K562 (cell line): Measurements from ENCODE around the gene NCMAP. TPM values are rescaled to one million over a fixed set of nuclear protein-coding genes. Genes with fewer than 3 reads are reported as not detected.
A peak's percentile ranks its signal among the peaks of the same experiment; 100 is the strongest.

Experiments
- ATAC-seq: fragments of 200-7000 bp; cut with Tn5 transposase; 3 replicates; pipeline ENCODE4 v1.9.1; 2020; ENCODE audit warnings: moderate library complexity
- BruUV-seq: library from RNA; stranded (reverse); fragments of 400-500 nt; replicated peaks from 2 replicates; lab custom pipeline; 2021; lab: Mats Ljungman, UMichigan
- CTCF ChIA-PET: fragments of 300-600 bp; formaldehyde crosslinking; extraction: SDS; loops from one replicate; lab custom pipeline; 2021; ENCODE audit warnings: low intra/inter-chr PET ratio; lab: Yijun Ruan, JAX
- POLR2A ChIA-PET: fragments of 300-600, 350-650 bp; sonication (Branson Sonifier 250); formaldehyde crosslinking; extraction: SDS; loops from one replicate; lab custom pipeline; 2021; ENCODE audit warnings: antibody characterized with exemption, inconsistent platforms; lab: Yijun Ruan, JAX
- DNase-seq, 4 experiments: peaks; one replicate each; pipeline versions ENCODE4 v3.0.0 to v3.0.0-alpha.2; 2011 to 2018; ENCODE audit warnings: low spot score in 3 of 4, mixed read lengths in 3 of 4; ENCODE audit errors: extremely low read depth in 1 of 4
- FAIRE-seq: peaks from 2 replicates; lab custom pipeline; 2011; peaks lifted over from hg19 to GRCh38; lab: Jason Lieb, UNC
- H2AFZ ChIP-seq: 2 replicates; pipeline ENCODE4 v1.6.0; 2011; ENCODE audit warnings: low read depth, low read length, control low read depth, inconsistent platforms
- H3K27ac ChIP-seq: fragments of 200-600 bp; 3 replicates; pipeline ENCODE4 v1.8.0; 2011; ENCODE audit warnings: low read depth, mild to moderate bottlenecking, control low read depth, inconsistent platforms, low read length, moderate library complexity, mixed read lengths; ENCODE audit errors: extremely low read depth
- H3K27me3 ChIP-seq, 2 experiments: fragments of 300-600 bp in 1 of 2; 2 replicates in 1 of 2; 3 replicates in 1 of 2; pipeline versions ENCODE4 v1.6.0 to v1.8.0; 2011; ENCODE audit warnings: inconsistent platforms in 2 of 2, low read length in 2 of 2, mild to moderate bottlenecking in 1 of 2, mixed read lengths in 1 of 2, moderate library complexity in 1 of 2; ENCODE audit not compliant: control insufficient read depth in 2 of 2, insufficient read depth in 2 of 2
- H3K36me3 ChIP-seq: fragments of 300-600 bp; 3 replicates; pipeline ENCODE4 v1.8.0; 2011; ENCODE audit warnings: mild to moderate bottlenecking, low read length, inconsistent platforms; ENCODE audit not compliant: control insufficient read depth, insufficient read depth
- H3K4me1 ChIP-seq, 2 experiments: fragments of 200-600 bp in 1 of 2; replicated peaks in 1 of 2; 2 replicates in 1 of 2; 3 replicates in 1 of 2; pipeline versions ENCODE4 v1.5.1 to v1.8.0; 2011; ENCODE audit warnings: inconsistent platforms in 2 of 2, low read length in 2 of 2, mild to moderate bottlenecking in 1 of 2, mixed read lengths in 1 of 2, moderate library complexity in 1 of 2; ENCODE audit not compliant: control insufficient read depth in 2 of 2, insufficient read depth in 2 of 2
- H3K4me2 ChIP-seq: 2 replicates; pipeline ENCODE4 v1.6.1; 2011; ENCODE audit warnings: low read length, control low read depth, inconsistent platforms, mixed read lengths; ENCODE audit not compliant: insufficient read depth
- H3K4me3 ChIP-seq: fragments of 200-600 bp; sonication (generic), shearing (Covaris generic); 2 replicates; pipeline ENCODE4 v1.5.1; 2016; ENCODE audit warnings: control low read depth, inconsistent platforms
- H3K79me2 ChIP-seq: fragments of 200-600 bp; 3 replicates; pipeline ENCODE4 v1.8.0; 2011; ENCODE audit warnings: low read length, inconsistent platforms; ENCODE audit not compliant: control insufficient read depth, insufficient read depth
- H3K9ac ChIP-seq, 2 experiments: 2 replicates each; pipeline versions ENCODE4 v1.6.0 to v1.6.1; 2011; ENCODE audit warnings: low read depth in 2 of 2, low read length in 2 of 2, control low read depth in 1 of 2, inconsistent platforms in 1 of 2, mild to moderate bottlenecking in 1 of 2, mixed read lengths in 1 of 2; ENCODE audit not compliant: insufficient read depth in 1 of 2
- H3K9me1 ChIP-seq: one replicate; pipeline ENCODE4 v1.6.0; 2011; ENCODE audit warnings: inconsistent platforms, mild to moderate bottlenecking, low read length, moderate library complexity; ENCODE audit not compliant: control insufficient read depth, insufficient read depth
- H3K9me3 ChIP-seq: replicated peaks from 2 replicates; pipeline ENCODE4 v1.5.1; 2011; ENCODE audit warnings: low read depth, low read length, inconsistent platforms; ENCODE audit not compliant: control insufficient read depth, insufficient read depth
- H4K20me1 ChIP-seq: replicated peaks from 2 replicates; pipeline ENCODE4 v1.6.1; 2011; ENCODE audit warnings: low read length, inconsistent platforms, mixed read lengths; ENCODE audit not compliant: control insufficient read depth, insufficient read depth
- BRCA1 ChIP-seq, 2 experiments: fragments of 450-650 bp in 1 of 2; sonication (generic) in 1 of 2; formaldehyde crosslinking in 1 of 2; IDR thresholded peaks; 2 replicates each; pipeline versions ENCODE4 v1.5.0 to v1.6.1; 2017 to 2020; ENCODE audit warnings: mild to moderate bottlenecking in 1 of 2, missing genetic modification reagents in 1 of 2
- CBFA2T3 ChIP-seq: fragments of 450-650 bp; IDR thresholded peaks from 2 replicates; pipeline ENCODE4 v1.6.1; 2017
- CCNT2 ChIP-seq: IDR thresholded peaks from 2 replicates; pipeline ENCODE4 v1.6.1; 2011; ENCODE audit warnings: borderline replicate concordance, low read depth, mild to moderate bottlenecking, moderate library complexity, mixed read lengths, low read length; ENCODE audit not compliant: insufficient read length; ENCODE audit errors: extremely low read depth
- CHD4 ChIP-seq: fragments of 200-600 bp; sonication (generic); IDR thresholded peaks from 3 replicates; pipeline ENCODE4 v1.6.1; 2012; ENCODE audit warnings: low read depth, mild to moderate bottlenecking, mixed read lengths, low read length, inconsistent platforms; ENCODE audit not compliant: insufficient read depth, insufficient replicate concordance, poor library complexity, severe bottlenecking
- EGR1 ChIP-seq: fragments of 450-650 bp; conservative IDR thresholded peaks from 2 replicates; pipeline ENCODE4 v1.6.1; 2017; ENCODE audit warnings: mild to moderate bottlenecking
- FOXP1 ChIP-seq: sonication (generic); formaldehyde crosslinking; IDR thresholded peaks from 2 replicates; pipeline ENCODE4 v1.8.0; 2022; ENCODE audit warnings: mild to moderate bottlenecking, missing genetic modification reagents
- HNRNPLL ChIP-seq: fragments of 200-400 bp; formaldehyde crosslinking; IDR thresholded peaks from 2 replicates; pipeline ENCODE4 v1.6.1; 2017; ENCODE audit warnings: low read length, low read depth, mild to moderate bottlenecking; ENCODE audit not compliant: poor library complexity, severe bottlenecking
- POLR2AphosphoS5 ChIP-seq: IDR thresholded peaks from 2 replicates; pipeline ENCODE4 v1.6.1; 2011; ENCODE audit warnings: mild to moderate bottlenecking, low read depth, low read length, moderate library complexity; ENCODE audit not compliant: control insufficient read depth, insufficient read depth
- RB1 ChIP-seq: fragments of 450-650 bp; IDR thresholded peaks from 2 replicates; pipeline ENCODE4 v1.6.1; 2017; ENCODE audit warnings: low read depth, mild to moderate bottlenecking
- TCF3 ChIP-seq: sonication (generic); formaldehyde crosslinking; IDR thresholded peaks from 2 replicates; pipeline ENCODE4 v1.4.0; 2020; ENCODE audit warnings: mild to moderate bottlenecking, missing genetic modification reagents
- TEAD4 ChIP-seq, 2 experiments: sonication (generic) in 1 of 2; formaldehyde crosslinking in 1 of 2; IDR thresholded peaks; 2 replicates each; pipeline versions ENCODE4 v1.6.1 to v1.8.0; 2012 to 2022; ENCODE audit warnings: borderline replicate concordance in 1 of 2, inconsistent platforms in 1 of 2, low read length in 1 of 2, mild to moderate bottlenecking in 1 of 2, missing genetic modification reagents in 1 of 2
- ZNF589 ChIP-seq: fragments of 200-800 bp; sonication (Bioruptor generic); IDR thresholded peaks from 2 replicates; pipeline ENCODE4 v1.6.1; 2016; ENCODE audit warnings: low read depth, missing genetic modification characterization, missing compliant biosample characterization
- WGBS: fragments of 100-300 bp; shearing (Covaris generic); methylation state at CpG from one replicate; pipeline ENCODE4 v1.1.6; 2016; ENCODE audit warnings: low coverage, mixed read lengths; ENCODE audit not compliant: insufficient coverage; ENCODE audit errors: missing lambda C conversion rate; 5-methylcytosine and 5-hydroxymethylcytosine counted together
- in situ Hi-C: fragments of 300-500 bp; cut with MboI; formaldehyde crosslinking; loops from 4 replicates; pipeline ENCODE4 v1.15.0; 2018; ENCODE audit warnings: inconsistent platforms, mixed read lengths
- intact Hi-C: fragments of 100-400 bp; cut with micrococcal nuclease; formaldehyde crosslinking; loops from 2 replicates; pipeline ENCODE4 v1.14.2; 2022
- polyA plus RNA-seq, 8 experiments: library from polyadenylated mRNA; depleted of rRNA in 4 of 8; stranded (reverse) in 5 of 8; unstranded in 3 of 8; fragments of >200 nt; fragmentation: Nextera tagmentation in 2 of 8; fragmentation: Illumina TruSeq in 1 of 8; extraction: Ambion mirVana in 2 of 8; extraction: Trizol in 1 of 8; gene quantifications; 2 replicates each; pipeline versions ENCODE4 v1.2.1 to v1.2.3, GENCODE V29; 2011 to 2014; ENCODE audit warnings: inconsistent platforms in 1 of 8, missing spikeins in 1 of 8
- total RNA-seq, 7 experiments: library from RNA; depleted of rRNA in 6 of 7; stranded (reverse); fragments of >200 nt in 6 of 7; fragmentation: Illumina TruSeq in 2 of 7; extraction: Trizol in 2 of 7; gene quantifications; 2 replicates each; pipeline versions ENCODE4 v1.2.1 to v1.2.3, GENCODE V29; 2011 to 2021; ENCODE audit warnings: low replicate concordance in 1 of 7
- TF ChIP-seq, protein P1 (sequence below): IDR thresholded peaks from 2 replicates; pipeline ENCODE4 v1.6.1; 2011; ENCODE audit warnings: borderline replicate concordance, low read depth, mild to moderate bottlenecking, moderate library complexity, low read length; ENCODE audit not compliant: insufficient read depth, poor library complexity, severe bottlenecking
- TF ChIP-seq, protein P2 (sequence below), 2 experiments: fragments of 450-650 bp; IDR thresholded peaks; 2 replicates each; pipeline ENCODE4 v1.6.1; 2018; ENCODE audit warnings: mild to moderate bottlenecking in 2 of 2, low read depth in 1 of 2; ENCODE audit not compliant: partially characterized antibody in 2 of 2

The NCMAP gene
- total and polyA plus RNA-seq, 9 of the 15 experiments (the other 6 are each of a cell fraction or from before 2014, with no cell fraction given), result 0.03 TPM; not detected in 8

DNA sequence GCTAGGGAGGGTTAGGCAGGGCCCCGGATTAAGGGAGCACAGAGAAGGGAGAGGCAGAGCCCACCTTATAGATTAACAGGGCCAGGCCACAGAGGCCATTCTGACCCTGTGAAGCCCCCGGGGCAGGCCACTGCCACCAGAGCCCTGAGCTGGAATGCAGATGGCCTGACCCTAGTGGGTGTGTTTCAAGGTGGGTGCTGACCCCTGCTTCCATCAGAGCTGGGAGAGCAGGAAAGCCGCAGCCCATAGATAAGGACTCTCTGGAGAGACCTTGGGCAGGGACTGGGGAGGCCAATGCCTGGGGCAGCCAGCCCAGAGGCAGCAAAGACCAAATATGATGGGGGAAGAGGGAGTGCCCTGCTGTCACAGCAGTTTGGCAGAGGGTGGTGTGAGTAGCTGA lies 35.9 kb downstream of the NCMAP start:
- Histone ChIP-seq H3K4me3 (no peak overlapping the region), H2AFZ (no peak overlapping the region), H3K9me3 (no peaks in the 10 kb centered on the region), H3K4me2 (peak overlapping the region; percentile 13; the same call in 1 of the 2 replicates), H3K79me2 (no peaks in the 10 kb centered on the region), H3K27ac (no peak overlapping the region), H3K36me3 (no peaks in the 10 kb centered on the region), H3K9ac (peak overlapping the region in 1 of 2 experiments; percentile 26; a peak in 2 of 4 replicates), H4K20me1 (0 out of 2 replicates have a peak, but pooled peaks cover 6% of the 10 kb centered on the region), H3K4me1 (peaks cover 9 to 10% of the 10 kb centered on the region in 2 experiments; a peak in 4 of 5 replicates), H3K9me1 (no peaks in the 10 kb centered on the region), H3K27me3 (peaks cover 12 to 33% of the 10 kb centered on the region in 2 experiments; a peak in 4 of 5 replicates)
- CTCF ChIA-PET, result no interaction called here
- in situ Hi-C loops, result no loop called here
- no TSS peak for BruUV-seq
- peak; percentile 83 for FAIRE-seq
- peak; percentile 63 for ATAC-seq
- WGBS, result 2% methylated on average over 3 of the region's 3 CpGs
- DNase-seq, result peak; percentile 60 to 76 (median 66)
- intact Hi-C loops, result loop anchor here (5.0 kb wide), 1 partner anchor 46 kb away; no protein-coding TSS in a partner anchor
- POLR2A ChIA-PET, result interaction anchor here (0.6 to 1.8 kb wide), 4 partner anchors 8 to 1216 kb away, joined by 3 to 5 read pairs (median 4); no protein-coding TSS in a partner anchor
- TF ChIP-seq CHD4 (no peak), EGR1 (0 out of 2 replicates have a peak, but pooled peaks have one; percentile 16), CBFA2T3 (peak; percentile 86), RB1 (no peak), HNRNPLL (no peak), POLR2AphosphoS5 (peak; percentile 37; the same call in 1 of the 2 replicates), TCF3 (CRISPR knock-in tag) (peak; percentile 80), TEAD4 (IDR thresholded peaks at IDR 0.05; ENCODE audit: low read length) (peak; percentile 72; the same call in 1 of the 2 replicates), TEAD4 (CRISPR knock-in tag; IDR thresholded peaks at IDR 0.05; ENCODE audit: borderline replicate concordance) (no peak), CCNT2 (no peak), BRCA1 (IDR thresholded peaks at IDR 0.05) (no peak), BRCA1 (CRISPR knock-in tag; IDR thresholded peaks at IDR 0.05) (no peak), ZNF589 (CRISPR knock-in tag) (0 out of 2 replicates have a peak, but pooled peaks have one; percentile 61), FOXP1 (no peak)
- TF ChIP-seq, protein P1, sequence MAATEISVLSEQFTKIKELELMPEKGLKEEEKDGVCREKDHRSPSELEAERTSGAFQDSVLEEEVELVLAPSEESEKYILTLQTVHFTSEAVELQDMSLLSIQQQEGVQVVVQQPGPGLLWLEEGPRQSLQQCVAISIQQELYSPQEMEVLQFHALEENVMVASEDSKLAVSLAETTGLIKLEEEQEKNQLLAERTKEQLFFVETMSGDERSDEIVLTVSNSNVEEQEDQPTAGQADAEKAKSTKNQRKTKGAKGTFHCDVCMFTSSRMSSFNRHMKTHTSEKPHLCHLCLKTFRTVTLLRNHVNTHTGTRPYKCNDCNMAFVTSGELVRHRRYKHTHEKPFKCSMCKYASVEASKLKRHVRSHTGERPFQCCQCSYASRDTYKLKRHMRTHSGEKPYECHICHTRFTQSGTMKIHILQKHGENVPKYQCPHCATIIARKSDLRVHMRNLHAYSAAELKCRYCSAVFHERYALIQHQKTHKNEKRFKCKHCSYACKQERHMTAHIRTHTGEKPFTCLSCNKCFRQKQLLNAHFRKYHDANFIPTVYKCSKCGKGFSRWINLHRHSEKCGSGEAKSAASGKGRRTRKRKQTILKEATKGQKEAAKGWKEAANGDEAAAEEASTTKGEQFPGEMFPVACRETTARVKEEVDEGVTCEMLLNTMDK, result no peak
- TF ChIP-seq, protein P2, sequence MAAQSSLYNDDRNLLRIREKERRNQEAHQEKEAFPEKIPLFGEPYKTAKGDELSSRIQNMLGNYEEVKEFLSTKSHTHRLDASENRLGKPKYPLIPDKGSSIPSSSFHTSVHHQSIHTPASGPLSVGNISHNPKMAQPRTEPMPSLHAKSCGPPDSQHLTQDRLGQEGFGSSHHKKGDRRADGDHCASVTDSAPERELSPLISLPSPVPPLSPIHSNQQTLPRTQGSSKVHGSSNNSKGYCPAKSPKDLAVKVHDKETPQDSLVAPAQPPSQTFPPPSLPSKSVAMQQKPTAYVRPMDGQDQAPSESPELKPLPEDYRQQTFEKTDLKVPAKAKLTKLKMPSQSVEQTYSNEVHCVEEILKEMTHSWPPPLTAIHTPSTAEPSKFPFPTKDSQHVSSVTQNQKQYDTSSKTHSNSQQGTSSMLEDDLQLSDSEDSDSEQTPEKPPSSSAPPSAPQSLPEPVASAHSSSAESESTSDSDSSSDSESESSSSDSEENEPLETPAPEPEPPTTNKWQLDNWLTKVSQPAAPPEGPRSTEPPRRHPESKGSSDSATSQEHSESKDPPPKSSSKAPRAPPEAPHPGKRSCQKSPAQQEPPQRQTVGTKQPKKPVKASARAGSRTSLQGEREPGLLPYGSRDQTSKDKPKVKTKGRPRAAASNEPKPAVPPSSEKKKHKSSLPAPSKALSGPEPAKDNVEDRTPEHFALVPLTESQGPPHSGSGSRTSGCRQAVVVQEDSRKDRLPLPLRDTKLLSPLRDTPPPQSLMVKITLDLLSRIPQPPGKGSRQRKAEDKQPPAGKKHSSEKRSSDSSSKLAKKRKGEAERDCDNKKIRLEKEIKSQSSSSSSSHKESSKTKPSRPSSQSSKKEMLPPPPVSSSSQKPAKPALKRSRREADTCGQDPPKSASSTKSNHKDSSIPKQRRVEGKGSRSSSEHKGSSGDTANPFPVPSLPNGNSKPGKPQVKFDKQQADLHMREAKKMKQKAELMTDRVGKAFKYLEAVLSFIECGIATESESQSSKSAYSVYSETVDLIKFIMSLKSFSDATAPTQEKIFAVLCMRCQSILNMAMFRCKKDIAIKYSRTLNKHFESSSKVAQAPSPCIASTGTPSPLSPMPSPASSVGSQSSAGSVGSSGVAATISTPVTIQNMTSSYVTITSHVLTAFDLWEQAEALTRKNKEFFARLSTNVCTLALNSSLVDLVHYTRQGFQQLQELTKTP (IDR thresholded peaks at IDR 0.05; ENCODE audit: low read depth in 1 of 2, partially characterized antibody in 2 of 2), result no peak
